Right lobe of liver (tissue), 4 donors: ENCODE data around the gene CEP135.

Experiments
- POLR2A ChIP-seq: fragments of 450-650 bp; IDR thresholded peaks from one replicate; pipeline ENCODE4 v1.6.1; 2017; ENCODE audit warnings: antibody characterized with exemption, mild to moderate bottlenecking
- TF ChIP-seq, protein P1 (sequence below), 4 donors: fragments of 200-600 bp in 3 of 4; fragments of 450-650 bp in 1 of 4; IDR thresholded peaks; one replicate each; pipeline versions ENCODE4 v1.5.1 to v1.8.0; 2016 to 2022; ENCODE audit warnings: antibody characterized with exemption in 4 of 4, mild to moderate bottlenecking in 2 of 4
- donor health status: DM: no; HTN: no; CAD: no.
- donor health status: DM: no; HTN: no; CAD: no.
- donor health status: DM: no; HTN: yes; CAD: no.

DNA sequence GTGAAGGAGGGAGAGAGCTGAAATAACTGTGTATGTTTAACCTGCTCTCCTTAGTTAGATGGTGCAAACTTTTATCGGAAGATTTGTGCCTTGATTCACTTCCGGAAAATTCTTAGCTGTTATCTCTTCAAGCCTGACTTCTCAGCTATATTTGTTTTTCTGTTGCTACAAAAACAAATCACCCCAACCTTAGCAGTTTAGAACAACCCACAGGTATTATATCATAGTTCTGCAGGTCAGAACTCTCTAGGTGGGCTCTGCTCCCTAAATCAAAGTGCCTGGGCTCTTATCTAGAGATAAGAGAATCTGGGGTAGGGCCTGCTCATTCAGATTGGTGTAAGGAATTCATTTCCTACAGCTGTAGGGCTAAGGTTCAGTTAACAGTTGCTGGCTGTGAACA is 15.1 kb upstream of the CEP135 start:
- TF ChIP-seq, protein P1, sequence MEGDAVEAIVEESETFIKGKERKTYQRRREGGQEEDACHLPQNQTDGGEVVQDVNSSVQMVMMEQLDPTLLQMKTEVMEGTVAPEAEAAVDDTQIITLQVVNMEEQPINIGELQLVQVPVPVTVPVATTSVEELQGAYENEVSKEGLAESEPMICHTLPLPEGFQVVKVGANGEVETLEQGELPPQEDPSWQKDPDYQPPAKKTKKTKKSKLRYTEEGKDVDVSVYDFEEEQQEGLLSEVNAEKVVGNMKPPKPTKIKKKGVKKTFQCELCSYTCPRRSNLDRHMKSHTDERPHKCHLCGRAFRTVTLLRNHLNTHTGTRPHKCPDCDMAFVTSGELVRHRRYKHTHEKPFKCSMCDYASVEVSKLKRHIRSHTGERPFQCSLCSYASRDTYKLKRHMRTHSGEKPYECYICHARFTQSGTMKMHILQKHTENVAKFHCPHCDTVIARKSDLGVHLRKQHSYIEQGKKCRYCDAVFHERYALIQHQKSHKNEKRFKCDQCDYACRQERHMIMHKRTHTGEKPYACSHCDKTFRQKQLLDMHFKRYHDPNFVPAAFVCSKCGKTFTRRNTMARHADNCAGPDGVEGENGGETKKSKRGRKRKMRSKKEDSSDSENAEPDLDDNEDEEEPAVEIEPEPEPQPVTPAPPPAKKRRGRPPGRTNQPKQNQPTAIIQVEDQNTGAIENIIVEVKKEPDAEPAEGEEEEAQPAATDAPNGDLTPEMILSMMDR (IDR thresholded peaks at IDR 0.05) = no peak
- TF ChIP-seq POLR2A = no peak
